Type B pancreatic cell (in vitro differentiated cells): Measurements from ENCODE around the gene AURKA. TPM values are rescaled to one million over a fixed set of nuclear protein-coding genes. Genes with fewer than 3 reads are reported as not detected.

ENCODE experiments used
- DNase-seq: peaks from one replicate; pipeline ENCODE4 v3.0.0; 2021; ENCODE audit warnings: mixed read lengths; ENCODE audit not compliant: unreplicated experiment; ENCODE audit errors: extremely low spot score
- H3K27ac Mint-ChIP-seq: 2 replicates; pipeline ENCODE4 v1.8.0; 2021; ENCODE audit warnings: mild to moderate bottlenecking, mixed read lengths
- H3K27me3 Mint-ChIP-seq: 2 replicates; pipeline ENCODE4 v1.8.0; 2021; ENCODE audit warnings: mixed read lengths
- H3K36me3 Mint-ChIP-seq: 2 replicates; pipeline ENCODE4 v1.8.0; 2021; ENCODE audit warnings: mixed read lengths
- H3K4me1 Mint-ChIP-seq: one replicate; pipeline ENCODE4 v1.8.0; 2021; ENCODE audit warnings: mixed read lengths; ENCODE audit not compliant: unreplicated experiment
- H3K4me3 Mint-ChIP-seq: 2 replicates; pipeline ENCODE4 v1.8.0; 2021; ENCODE audit warnings: mild to moderate bottlenecking, mixed read lengths
- H3K9me3 Mint-ChIP-seq: 2 replicates; pipeline ENCODE4 v1.8.0; 2021; ENCODE audit warnings: mixed read lengths
- CTCF ChIP-seq: fragments of 200-600 bp; sonication (generic); conservative IDR thresholded peaks from 2 replicates; pipeline ENCODE4 v1.5.0; 2021; ENCODE audit warnings: antibody characterized with exemption, mild to moderate bottlenecking
- total RNA-seq: library from RNA; stranded (reverse); gene quantifications from 2 replicates; pipeline ENCODE4 v1.2.1, GENCODE V29; 2021; ENCODE audit warnings: low replicate concordance

Gene AURKA
- total RNA-seq, 1 donor from 2014 or later = 42.7 TPM

GRCh38 chr20:56371977-56372376 lies 20.0 kb downstream of the AURKA start:
- Mint-ChIP-seq H3K27ac (no peak overlapping the region), H3K36me3 (peaks cover 14% of the 10 kb centered on the region), H3K9me3 (no peaks in the 10 kb centered on the region), H3K27me3 (no peaks in the 10 kb centered on the region), H3K4me3 (no peak overlapping the region), H3K4me1 (no peaks in the 10 kb centered on the region)
- no peak for DNase-seq
- TF ChIP-seq CTCF = no peak

GRCh38 chr20:56369179-56369578 lies 22.8 kb downstream of the AURKA start:
- DNase-seq = no peak
- Mint-ChIP-seq H3K4me3 (no peak overlapping the region), H3K4me1 (no peaks in the 10 kb centered on the region), H3K27me3 (no peaks in the 10 kb centered on the region), H3K36me3 (peaks cover 22% of the 10 kb centered on the region), H3K27ac (no peak overlapping the region), H3K9me3 (no peaks in the 10 kb centered on the region)
- no peak for TF ChIP-seq CTCF

- no peak for TF ChIP-seq CTCF
- Mint-ChIP-seq H3K4me3 (no peak overlapping the region), H3K27ac (no peak overlapping the region), H3K36me3 (peaks cover 22% of the 10 kb centered on the region), H3K9me3 (no peaks in the 10 kb centered on the region), H3K4me1 (no peaks in the 10 kb centered on the region), H3K27me3 (no peaks in the 10 kb centered on the region)
- DNase-seq = no peak
These were observed 23.5 kb downstream of the AURKA start for GRCh38 chr20:56368351-56369134.

GRCh38 chr20:56363491-56363890 lies 28.5 kb downstream of the AURKA start:
- Mint-ChIP-seq H3K27me3 (no peaks in the 10 kb centered on the region), H3K9me3 (no peaks in the 10 kb centered on the region), H3K36me3 (peaks cover 15% of the 10 kb centered on the region), H3K27ac (no peak overlapping the region), H3K4me3 (no peak overlapping the region), H3K4me1 (peaks cover 17% of the 10 kb centered on the region)
- no peak for TF ChIP-seq CTCF
- DNase-seq = no peak

GRCh38 chr20:56362833-56363413 lies 29.1 kb downstream of the AURKA start:
- no peaks in the 10 kb centered on the region for H3K9me3 Mint-ChIP-seq
- peaks cover 15% of the 10 kb centered on the region for H3K36me3 Mint-ChIP-seq
- no peak overlapping the region for H3K27ac Mint-ChIP-seq
- peaks cover 19% of the 10 kb centered on the region for H3K4me1 Mint-ChIP-seq
- no peak for DNase-seq
- TF ChIP-seq CTCF = no peak
- peaks cover 1% of the 10 kb centered on the region for H3K27me3 Mint-ChIP-seq
- H3K4me3 Mint-ChIP-seq = no peak overlapping the region
